ENCODE measurements around the gene SIPA1L3.

SIPA1L3 gene

GRCh38 chr19:38197937-38198704 lies 291.1 kb downstream of the SIPA1L3 start:
- no peak for DNase-seq

GRCh38 chr19:38199340-38199739 lies 292.3 kb downstream of the SIPA1L3 start:
- no peak for DNase-seq

- no peak for DNase-seq
Observed at GRCh38 chr19:38201731-38202130, 294.7 kb downstream of the SIPA1L3 start.

- DNase-seq: no peak
Observed at GRCh38 chr19:38202504-38202903, 295.5 kb downstream of the SIPA1L3 start.

GRCh38 chr19:38203197-38203596 lies 296.2 kb downstream of the SIPA1L3 start:
- no peak for DNase-seq

- no peak for DNase-seq
Observed at GRCh38 chr19:38204096-38204495, 297.1 kb downstream of the SIPA1L3 start.

GRCh38 chr19:38204728-38205127 lies 297.7 kb downstream of the SIPA1L3 start:
- no peak for DNase-seq

- no peak for DNase-seq
Observed at GRCh38 chr19:38206006-38206745, 299.2 kb downstream of the SIPA1L3 start.

GRCh38 chr19:38206928-38207327 lies 299.9 kb downstream of the SIPA1L3 start:
- no peak for DNase-seq

GRCh38 chr19:38207543-38207942 lies 300.5 kb downstream of the SIPA1L3 start:
- DNase-seq: no peak

- DNase-seq: no peak
Observed at GRCh38 chr19:38208571-38208970, 301.6 kb downstream of the SIPA1L3 start.

- DNase-seq: no peak
Observed at GRCh38 chr19:38209152-38209551, 302.1 kb downstream of the SIPA1L3 start.

GRCh38 chr19:38209671-38210457 lies 302.9 kb downstream of the SIPA1L3 start:
- DNase-seq: no peak

- DNase-seq: no peak
Observed at GRCh38 chr19:38210458-38210987, 303.5 kb downstream of the SIPA1L3 start.

- DNase-seq: no peak
Observed at GRCh38 chr19:38211151-38211591, 304.2 kb downstream of the SIPA1L3 start.

- DNase-seq: no peak
Observed at GRCh38 chr19:38211766-38212165, 304.8 kb downstream of the SIPA1L3 start.

- DNase-seq: no peak
Observed at GRCh38 chr19:38213469-38213868, 306.5 kb downstream of the SIPA1L3 start.

- no peak for DNase-seq
Observed at GRCh38 chr19:38213911-38214625, 307.1 kb downstream of the SIPA1L3 start.

- DNase-seq: no peak
Observed at GRCh38 chr19:38216785-38217641, 310.0 kb downstream of the SIPA1L3 start.

GRCh38 chr19:38218204-38218603 lies 311.2 kb downstream of the SIPA1L3 start:
- DNase-seq: no peak

- DNase-seq: no peak
Observed at GRCh38 chr19:38219221-38219620, 312.2 kb downstream of the SIPA1L3 start.

Measured in cortex of kidney (tissue), 1 donor.